GM12875 (cell line): ENCODE data around the gene SMC5.

Experiments
- H3K4me3 ChIP-seq: one replicate; pipeline ENCODE4 v1.5.1; 2011; ENCODE audit warnings: low read depth, low read length, control low read depth
- TF ChIP-seq, protein P1 (sequence below): IDR thresholded peaks from 2 replicates; pipeline ENCODE4 v1.5.1; 2011; ENCODE audit warnings: low read depth, mild to moderate bottlenecking, control low read depth, inconsistent platforms, low read length, moderate library complexity, borderline replicate concordance; ENCODE audit not compliant: insufficient read depth

SMC5 gene

DNA sequence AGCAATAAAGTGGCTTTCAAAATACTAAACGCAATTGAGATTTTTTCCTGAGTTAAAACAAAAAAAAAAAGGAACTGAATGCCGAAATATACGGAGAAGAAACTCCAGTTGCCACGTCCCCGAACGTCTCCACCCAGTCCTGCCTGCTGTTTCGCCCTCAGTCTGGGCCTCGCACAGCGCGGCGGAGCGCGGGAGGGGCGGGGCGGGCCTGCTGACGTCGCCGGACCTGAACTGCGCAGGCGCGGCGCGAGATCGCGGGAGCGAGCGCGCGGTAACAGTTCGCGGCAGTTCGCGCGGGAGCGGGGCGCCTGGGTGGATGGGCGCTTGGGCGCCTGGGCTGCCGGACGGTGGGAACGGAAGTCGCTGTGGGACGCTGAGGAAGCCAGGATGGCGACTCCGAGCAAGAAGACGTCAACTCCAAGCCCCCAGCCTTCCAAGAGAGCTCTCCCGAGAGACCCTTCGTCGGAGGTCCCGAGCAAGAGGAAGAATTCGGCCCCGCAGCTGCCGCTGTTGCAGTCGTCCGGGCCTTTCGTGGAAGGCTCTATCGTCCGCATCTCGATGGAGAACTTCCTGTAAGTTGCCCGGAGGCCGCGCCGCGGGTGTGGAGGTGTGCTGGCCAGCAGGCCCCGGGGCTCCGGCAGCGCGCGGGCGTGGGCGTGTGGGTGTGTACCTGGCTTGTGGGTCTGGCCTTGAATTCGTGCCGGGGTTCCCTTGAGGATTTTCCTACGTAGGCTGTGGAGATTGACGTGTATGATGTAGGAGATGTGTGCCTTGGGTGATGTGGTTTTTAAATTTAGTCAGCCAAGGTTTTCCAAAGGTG lies at the start of gene SMC5:
TSS of gene SMC5 (plus strand) at position 287 of the 820 bp plus-strand sequence. CDS start at position 388, 101 bp downstream.
- TF ChIP-seq, protein P1, sequence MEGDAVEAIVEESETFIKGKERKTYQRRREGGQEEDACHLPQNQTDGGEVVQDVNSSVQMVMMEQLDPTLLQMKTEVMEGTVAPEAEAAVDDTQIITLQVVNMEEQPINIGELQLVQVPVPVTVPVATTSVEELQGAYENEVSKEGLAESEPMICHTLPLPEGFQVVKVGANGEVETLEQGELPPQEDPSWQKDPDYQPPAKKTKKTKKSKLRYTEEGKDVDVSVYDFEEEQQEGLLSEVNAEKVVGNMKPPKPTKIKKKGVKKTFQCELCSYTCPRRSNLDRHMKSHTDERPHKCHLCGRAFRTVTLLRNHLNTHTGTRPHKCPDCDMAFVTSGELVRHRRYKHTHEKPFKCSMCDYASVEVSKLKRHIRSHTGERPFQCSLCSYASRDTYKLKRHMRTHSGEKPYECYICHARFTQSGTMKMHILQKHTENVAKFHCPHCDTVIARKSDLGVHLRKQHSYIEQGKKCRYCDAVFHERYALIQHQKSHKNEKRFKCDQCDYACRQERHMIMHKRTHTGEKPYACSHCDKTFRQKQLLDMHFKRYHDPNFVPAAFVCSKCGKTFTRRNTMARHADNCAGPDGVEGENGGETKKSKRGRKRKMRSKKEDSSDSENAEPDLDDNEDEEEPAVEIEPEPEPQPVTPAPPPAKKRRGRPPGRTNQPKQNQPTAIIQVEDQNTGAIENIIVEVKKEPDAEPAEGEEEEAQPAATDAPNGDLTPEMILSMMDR: no peak
- peak within 1 kb of the TSS; percentile 92 for H3K4me3 ChIP-seq

DNA sequence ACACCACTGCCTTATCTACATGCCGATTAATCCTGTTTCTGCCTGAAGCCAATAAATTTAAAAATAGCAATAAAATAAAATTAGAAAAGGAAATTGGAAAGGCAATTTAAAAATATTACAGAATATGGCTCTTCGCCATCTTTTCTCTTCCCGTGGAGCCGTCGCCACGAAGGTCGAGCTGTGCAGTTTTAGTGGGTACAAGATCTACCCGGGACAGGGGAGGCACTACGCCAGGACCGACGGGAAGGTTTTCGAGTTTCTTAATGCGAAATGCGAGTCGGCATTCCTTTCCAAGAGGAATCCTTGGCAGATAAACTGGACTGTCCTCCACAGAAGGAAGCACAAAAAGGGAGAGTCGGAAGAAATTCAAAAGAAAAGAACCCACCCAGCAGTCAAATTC lies 41.7 kb upstream of the SMC5 start:
- TF ChIP-seq, protein P1: no peak
- H3K4me3 ChIP-seq: no peak overlapping the region

DNA sequence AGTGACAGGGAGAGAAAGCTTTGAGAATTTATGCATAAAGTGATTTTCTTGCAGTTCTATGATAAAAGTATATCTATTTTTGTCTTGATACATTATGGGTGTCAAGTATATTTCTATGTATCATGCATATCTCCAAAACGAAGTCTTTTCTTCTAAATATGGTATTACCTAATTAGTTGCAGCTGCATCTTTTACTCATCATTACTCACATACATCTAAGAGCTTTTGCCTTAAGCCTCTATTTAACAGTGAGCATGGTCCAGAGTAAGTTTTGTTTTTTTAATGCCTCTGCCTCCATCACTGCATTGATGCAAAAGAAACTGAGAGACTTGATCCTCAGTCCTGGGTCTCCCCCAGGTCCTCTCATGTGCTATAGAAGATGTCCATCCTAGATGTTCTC lies 40.0 kb upstream of the SMC5 start:
- TF ChIP-seq, protein P1: no peak
- no peak overlapping the region for H3K4me3 ChIP-seq

DNA sequence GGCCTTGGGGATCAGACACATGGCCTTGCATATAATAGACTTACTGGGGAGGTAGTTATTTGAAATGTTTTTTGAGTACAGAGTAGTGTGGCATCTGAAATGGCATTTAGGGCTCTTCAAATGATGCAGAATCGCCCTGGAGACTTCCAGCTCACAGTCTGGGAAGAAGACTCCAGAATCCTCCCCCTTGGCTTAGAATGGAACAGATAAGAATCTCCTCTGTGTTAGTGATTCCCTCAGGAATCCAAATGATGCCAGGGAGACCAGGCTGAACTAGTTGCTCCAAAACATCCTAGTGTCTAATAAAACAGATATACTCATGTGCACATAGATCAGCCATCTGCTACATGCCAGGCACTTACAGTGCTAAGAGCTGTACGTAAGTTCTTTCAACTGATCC lies 38.6 kb upstream of the SMC5 start:
- TF ChIP-seq, protein P1: no peak
- no peak overlapping the region for H3K4me3 ChIP-seq

DNA sequence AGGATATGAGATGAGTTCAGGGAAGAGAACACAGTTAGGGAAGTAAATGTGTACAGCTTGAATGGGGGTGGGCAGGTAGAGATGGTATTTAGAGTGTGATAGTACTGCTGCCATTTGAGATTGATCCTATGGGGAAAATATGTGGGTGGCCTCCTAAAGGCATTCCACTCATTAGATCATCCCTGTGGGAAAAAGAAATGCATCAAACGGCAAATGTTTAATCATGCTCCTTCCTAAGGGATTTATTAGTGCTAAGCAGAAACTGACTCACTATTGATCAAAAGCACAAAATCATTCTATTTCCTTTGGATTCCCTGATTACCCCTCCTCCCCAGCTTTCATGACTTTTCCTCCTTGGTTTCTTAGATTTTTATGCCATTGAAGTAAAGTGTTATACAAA lies 36.4 kb upstream of the SMC5 start:
- TF ChIP-seq, protein P1: no peak
- H3K4me3 ChIP-seq: no peak overlapping the region

DNA sequence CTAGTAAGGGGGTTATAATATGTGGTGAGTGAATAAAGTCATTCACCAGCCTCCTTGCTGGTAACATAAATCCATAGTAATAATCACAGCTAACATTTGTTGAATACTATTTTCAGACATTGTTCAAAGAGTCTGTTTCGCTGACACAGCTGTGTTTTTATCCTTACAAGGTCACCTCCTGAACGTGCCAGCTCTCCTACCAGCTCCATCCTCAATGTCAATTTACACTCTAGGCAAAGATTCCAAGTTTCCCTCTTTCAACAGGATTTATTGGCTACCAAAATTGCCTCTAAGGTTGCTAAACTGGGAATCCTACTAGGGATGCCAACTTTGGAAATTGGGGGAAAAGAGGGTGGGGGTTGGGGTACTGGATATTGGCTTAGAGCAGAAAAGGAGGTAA lies 30.7 kb upstream of the SMC5 start:
- no peak overlapping the region for H3K4me3 ChIP-seq
- TF ChIP-seq, protein P1: no peak

DNA sequence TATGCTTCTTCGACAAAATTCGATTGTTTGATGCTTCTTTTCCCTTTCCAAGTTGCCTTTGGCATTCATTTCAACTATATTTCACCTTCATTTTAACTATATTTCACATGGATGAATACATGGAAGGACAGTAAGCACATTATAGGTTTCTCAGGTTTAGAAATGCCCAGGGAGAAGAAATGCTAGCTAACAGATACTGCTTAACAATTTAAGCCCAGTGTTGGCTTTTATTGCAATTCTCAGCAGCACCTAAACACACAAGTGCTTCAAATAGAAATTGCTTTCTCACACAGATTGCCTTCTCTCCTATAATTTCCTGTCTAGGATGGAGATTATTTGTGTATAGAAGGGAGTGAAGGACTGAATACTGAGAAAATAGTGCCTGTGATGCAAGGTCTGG lies 30.2 kb upstream of the SMC5 start:
- H3K4me3 ChIP-seq: no peak overlapping the region
- TF ChIP-seq, protein P1: no peak
